ENCODE results near the gene UBE2QL1.

- TF ChIP-seq EZH2 (IDR thresholded peaks at IDR 0.05; ENCODE audit: borderline replicate concordance, low read length) (no peak), CTCF (conservative IDR thresholded peaks at IDR 0.05 in 1 of 2, IDR thresholded peaks at IDR 0.05 in 1 of 2; ENCODE audit: extremely low read depth in 1 of 2, insufficient read depth in 1 of 2, low read depth in 1 of 2, low read length in 2 of 2) (no peak)
Observed at GRCh38 chr5:6527749-6528455, 79.2 kb downstream of the UBE2QL1 start.

Measured in mammary epithelial cell (primary cell).